Testis (tissue), 3 donors: ENCODE measurements around the gene NDUFAF4. TPM values are rescaled to one million over a fixed set of nuclear protein-coding genes. Genes with fewer than 3 reads are reported as not detected.

ENCODE experiments used
- DNase-seq: peaks from one replicate; pipeline ENCODE4 v3.0.0-alpha.2; 2019
- H3K27ac ChIP-seq, 2 donors: fragments of 200-600 bp; sonication (generic); one replicate each; pipeline ENCODE4 v1.5.1; 2019
- H3K27me3 ChIP-seq: fragments of 200-600 bp; sonication (generic); one replicate; pipeline ENCODE4 v1.5.1; 2019
- H3K36me3 ChIP-seq: fragments of 200-600 bp; sonication (generic); one replicate; pipeline ENCODE4 v1.5.1; 2017; ENCODE audit warnings: low read depth; ENCODE audit errors: missing control alignments
- H3K4me1 ChIP-seq: fragments of 200-600 bp; sonication (generic); one replicate; pipeline ENCODE4 v1.5.1; 2019
- H3K4me3 ChIP-seq, 2 donors: fragments of 200-600 bp; sonication (generic); one replicate each; pipeline ENCODE4 v1.5.1; 2017 to 2019
- H3K9me3 ChIP-seq: fragments of 200-600 bp; sonication (generic); one replicate; pipeline ENCODE4 v1.5.1; 2017
- CTCF ChIP-seq, 3 experiments: fragments of 450-650 bp in 2 of 3; fragments of 200-600 bp in 1 of 3; sonication (generic) in 1 of 3; IDR thresholded peaks; one replicate each; pipeline ENCODE4 v1.5.1; 2016 to 2019; ENCODE audit warnings: antibody characterized with exemption in 3 of 3, mild to moderate bottlenecking in 2 of 3, moderate library complexity in 1 of 3
- POLR2A ChIP-seq: fragments of 450-650 bp; IDR thresholded peaks from one replicate; pipeline ENCODE4 v1.6.1; 2017; ENCODE audit warnings: antibody characterized with exemption, mild to moderate bottlenecking, moderate library complexity
- WGBS, 2 donors: methylation state at CpG; one replicate each; pipeline ENCODE4 v1.1.5; 2018; 5-methylcytosine and 5-hydroxymethylcytosine counted together
- intact Hi-C: fragments of 100-400 bp; cut with DNase I; formaldehyde crosslinking; loops from one replicate; pipeline ENCODE4 v1.15.1; 2023; ENCODE audit warnings: low total_unique reads
- polyA plus RNA-seq: library from polyadenylated mRNA; stranded (reverse); fragments of 350-450 nt; fragmentation: Illumina TruSeq; extraction: RNeasy Lipid Tissue Mini Kit (QIAGEN cat#74804); gene quantifications from one replicate; pipeline ENCODE4 v1.2.3, GENCODE V29; 2014; ENCODE audit warnings: low read depth, low replicate concordance; ENCODE audit not compliant: insufficient read depth
- total RNA-seq, 2 donors: library from RNA; depleted of rRNA; stranded (reverse); fragments of >200 nt; gene quantifications; one replicate each; pipeline ENCODE4 v1.2.3, GENCODE V29; 2016

Gene NDUFAF4
- total and polyA plus RNA-seq, 3 donors from 2014 or later = 19.0 to 22.2 (median 19.1) TPM

- Histone ChIP-seq H3K27me3 (no peaks in the 10 kb centered on the region), H3K9me3 (no peaks in the 10 kb centered on the region), H3K4me1 (no peaks in the 10 kb centered on the region), H3K4me3 (no peak overlapping the region), H3K27ac (no peak overlapping the region), H3K36me3 (no peaks in the 10 kb centered on the region)
- no peak for DNase-seq
- WGBS, 2 donors = 56 to 59% methylated on average over 3 of the region's 3 CpGs
- intact Hi-C loops = no loop called here
- TF ChIP-seq POLR2A (no peak), CTCF (IDR thresholded peaks at IDR 0.05) (no peak)
These were observed 33.3 kb downstream of the NDUFAF4 start for GRCh38 chr6:96864216-96865054.

- 54 to 60% methylated on average over 1 of the region's 1 CpG for WGBS, 2 donors
- H3K4me3 ChIP-seq = no peak overlapping the region
- intact Hi-C loops = no loop called here
- H3K9me3 ChIP-seq = no peaks in the 10 kb centered on the region
- H3K4me1 ChIP-seq = no peaks in the 10 kb centered on the region
- H3K27me3 ChIP-seq = no peaks in the 10 kb centered on the region
- no peak for DNase-seq
- no peak for TF ChIP-seq CTCF (IDR thresholded peaks at IDR 0.05)
- no peak for TF ChIP-seq POLR2A
- H3K27ac ChIP-seq = no peak overlapping the region
- no peaks in the 10 kb centered on the region for H3K36me3 ChIP-seq
These were observed 35.1 kb downstream of the NDUFAF4 start for GRCh38 chr6:96862560-96862959.

GRCh38 chr6:96861588-96861987 lies 36.1 kb downstream of the NDUFAF4 start:
- Histone ChIP-seq H3K36me3 (no peaks in the 10 kb centered on the region), H3K9me3 (no peaks in the 10 kb centered on the region), H3K4me1 (no peaks in the 10 kb centered on the region), H3K4me3 (no peak overlapping the region), H3K27ac (no peak overlapping the region), H3K27me3 (no peaks in the 10 kb centered on the region)
- no peak for TF ChIP-seq CTCF (IDR thresholded peaks at IDR 0.05)
- no peak for TF ChIP-seq POLR2A
- no peak for DNase-seq
- intact Hi-C loops = no loop called here

GRCh38 chr6:96856856-96857255 lies 40.8 kb downstream of the NDUFAF4 start:
- WGBS, 2 donors = 43 to 45% methylated on average over 1 of the region's 1 CpG
- no peak for DNase-seq
- Histone ChIP-seq H3K9me3 (no peaks in the 10 kb centered on the region), H3K4me1 (no peaks in the 10 kb centered on the region), H3K36me3 (no peaks in the 10 kb centered on the region), H3K27me3 (no peaks in the 10 kb centered on the region), H3K27ac (no peak overlapping the region), H3K4me3 (no peak overlapping the region)
- intact Hi-C loops = no loop called here
- TF ChIP-seq POLR2A = no peak
- TF ChIP-seq CTCF (IDR thresholded peaks at IDR 0.05) = no peak

- intact Hi-C loops = no loop called here
- TF ChIP-seq CTCF (IDR thresholded peaks at IDR 0.05) (no peak), POLR2A (no peak)
- 88 to 93% methylated on average over 2 of the region's 2 CpGs for WGBS, 2 donors
These were observed 44.6 kb downstream of the NDUFAF4 start for GRCh38 chr6:96853083-96853482.

More at GRCh38 chr6:96853083-96853482, 44.6 kb downstream of the NDUFAF4 start:
- Histone ChIP-seq H3K27me3 (no peaks in the 10 kb centered on the region), H3K9me3 (no peaks in the 10 kb centered on the region), H3K36me3 (no peaks in the 10 kb centered on the region), H3K27ac (no peak overlapping the region), H3K4me1 (no peaks in the 10 kb centered on the region), H3K4me3 (no peak overlapping the region)
- DNase-seq = no peak
